ENCODE measurements around the gene RAB43. TPM values are rescaled to one million over a fixed set of nuclear protein-coding genes. Genes with fewer than 3 reads are reported as not detected.
A peak's percentile ranks its signal among the peaks of the same experiment; 100 is the strongest.

The RAB43 gene
- total RNA-seq, 3 donors from 2014 or later (not counting 1 experiment from before 2014, with no cell fraction given), result 36.5 to 47.2 (median 38.3) TPM

DNA sequence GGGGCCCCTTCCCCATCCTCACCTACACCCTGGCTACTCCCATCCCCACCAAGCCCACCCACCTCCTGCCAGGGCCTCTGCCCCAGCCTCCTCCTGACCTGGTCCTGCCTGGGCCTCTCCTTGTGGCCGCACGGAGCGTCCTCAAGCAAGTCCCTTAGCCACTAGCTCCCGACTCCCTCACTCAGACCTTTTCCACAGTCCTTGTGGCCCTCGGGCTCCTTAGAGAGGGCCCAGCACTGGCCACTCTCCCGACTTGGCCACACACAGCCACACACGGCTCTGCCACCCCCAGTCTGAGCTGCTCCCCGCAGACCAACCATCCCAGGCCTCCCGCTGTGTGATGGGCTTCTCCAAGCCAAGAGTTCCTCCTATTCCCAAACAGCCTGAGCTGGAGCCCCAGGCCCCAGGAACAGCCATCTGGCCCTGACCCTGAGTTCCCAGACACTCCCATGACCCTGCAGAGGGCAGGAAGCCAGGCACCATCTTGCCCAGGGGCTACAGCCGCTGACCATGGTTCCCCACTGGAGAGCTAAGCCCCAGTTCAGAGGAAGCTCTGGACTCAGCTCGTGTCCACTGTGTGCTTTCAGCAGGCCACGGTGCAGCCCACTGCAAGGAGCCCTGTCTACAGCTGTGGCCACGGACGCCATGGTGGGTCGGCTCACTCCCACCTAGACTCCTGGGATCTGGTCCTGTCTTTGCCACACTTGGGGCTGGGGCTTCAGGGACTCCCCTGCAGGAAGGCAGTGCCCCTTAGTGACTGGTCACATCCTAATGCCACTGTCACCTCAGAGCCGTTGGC is 7.0 kb upstream of the RAB43 start:
- WGBS (ENCODE audit: insufficient coverage), result 96% methylated on average over 16 of the region's 16 CpGs
- no peak for DNase-seq
- no peak for ATAC-seq
- Mint-ChIP-seq H3K4me3 (no peak overlapping the region), H3K4me1 (peaks cover 33 to 34% of the 10 kb centered on the region in 2 donors), H3K9me3 (no peaks in the 10 kb centered on the region), H3K27ac (no peak overlapping the region), H3K36me3 (peaks cover 6% of the 10 kb centered on the region), H3K27me3 (ENCODE audit: low read depth in 2 of 2) (no peaks in the 10 kb centered on the region)
- H3K4me3 ChIP-seq (ENCODE audit: low read length), result no peak overlapping the region
- TF ChIP-seq, protein P1, sequence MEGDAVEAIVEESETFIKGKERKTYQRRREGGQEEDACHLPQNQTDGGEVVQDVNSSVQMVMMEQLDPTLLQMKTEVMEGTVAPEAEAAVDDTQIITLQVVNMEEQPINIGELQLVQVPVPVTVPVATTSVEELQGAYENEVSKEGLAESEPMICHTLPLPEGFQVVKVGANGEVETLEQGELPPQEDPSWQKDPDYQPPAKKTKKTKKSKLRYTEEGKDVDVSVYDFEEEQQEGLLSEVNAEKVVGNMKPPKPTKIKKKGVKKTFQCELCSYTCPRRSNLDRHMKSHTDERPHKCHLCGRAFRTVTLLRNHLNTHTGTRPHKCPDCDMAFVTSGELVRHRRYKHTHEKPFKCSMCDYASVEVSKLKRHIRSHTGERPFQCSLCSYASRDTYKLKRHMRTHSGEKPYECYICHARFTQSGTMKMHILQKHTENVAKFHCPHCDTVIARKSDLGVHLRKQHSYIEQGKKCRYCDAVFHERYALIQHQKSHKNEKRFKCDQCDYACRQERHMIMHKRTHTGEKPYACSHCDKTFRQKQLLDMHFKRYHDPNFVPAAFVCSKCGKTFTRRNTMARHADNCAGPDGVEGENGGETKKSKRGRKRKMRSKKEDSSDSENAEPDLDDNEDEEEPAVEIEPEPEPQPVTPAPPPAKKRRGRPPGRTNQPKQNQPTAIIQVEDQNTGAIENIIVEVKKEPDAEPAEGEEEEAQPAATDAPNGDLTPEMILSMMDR (IDR thresholded peaks at IDR 0.05), result no peak
- no peak overlapping the region for H3K27ac ChIP-seq (ENCODE audit: low read length)
- H3K27me3 ChIP-seq (ENCODE audit: control insufficient read depth, insufficient read depth, low read length), result no peaks in the 10 kb centered on the region
- no peaks in the 10 kb centered on the region for H3K9me3 ChIP-seq (ENCODE audit: control insufficient read depth, insufficient read depth, low read length)
- intact Hi-C loops (cut with micrococcal nuclease), result no loop called here
- peaks cover 8% of the 10 kb centered on the region for H3K4me1 ChIP-seq (ENCODE audit: control insufficient read depth, insufficient read depth, low read length)
- H3K36me3 ChIP-seq (ENCODE audit: control insufficient read depth, insufficient read depth, low read length), result peaks cover 48% of the 10 kb centered on the region

DNA sequence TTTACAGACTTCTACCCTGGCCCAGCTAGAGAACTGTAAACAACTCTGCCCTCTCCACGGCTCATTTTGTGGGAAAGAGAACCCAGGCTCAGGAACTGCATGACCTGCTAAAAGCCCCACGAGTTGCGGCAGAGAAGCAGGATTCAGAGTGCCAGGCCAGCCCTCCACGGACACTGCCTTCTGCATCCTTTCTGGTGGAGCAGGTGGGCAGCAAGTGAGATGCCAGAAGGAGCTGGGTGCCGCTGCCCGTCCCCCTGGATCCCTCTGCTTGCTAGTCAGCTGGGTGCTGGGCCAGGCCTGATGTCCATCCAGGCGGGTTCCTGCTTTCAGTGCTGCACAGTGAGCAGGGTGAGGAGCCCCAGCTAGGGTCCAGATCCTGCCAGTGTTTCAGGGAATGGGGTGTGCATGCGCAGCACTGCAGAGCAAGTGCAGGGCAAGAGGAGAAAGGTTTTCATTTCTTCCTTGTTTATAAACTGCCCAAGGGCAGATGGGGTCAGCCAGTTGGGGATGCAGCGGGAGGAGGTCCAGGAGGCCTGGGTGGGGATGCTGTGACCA is 5.2 kb upstream of the RAB43 start:
- Mint-ChIP-seq H3K4me3 (no peak overlapping the region), H3K9me3 (no peaks in the 10 kb centered on the region), H3K36me3 (peaks cover 6% of the 10 kb centered on the region), H3K27ac (peak overlapping the region; percentile 54 to 60), H3K27me3 (ENCODE audit: low read depth in 2 of 2) (no peaks in the 10 kb centered on the region), H3K4me1 (peaks cover 32% of the 10 kb centered on the region in 2 donors)
- TF ChIP-seq, protein P1 (IDR thresholded peaks at IDR 0.05), result no peak
- Histone ChIP-seq H3K4me3 (ENCODE audit: low read length) (no peak overlapping the region), H3K27ac (ENCODE audit: low read length) (no peak overlapping the region), H3K4me1 (ENCODE audit: control insufficient read depth, insufficient read depth, low read length) (peaks cover 19% of the 10 kb centered on the region), H3K36me3 (ENCODE audit: control insufficient read depth, insufficient read depth, low read length) (peaks cover 35% of the 10 kb centered on the region), H3K9me3 (ENCODE audit: control insufficient read depth, insufficient read depth, low read length) (no peaks in the 10 kb centered on the region), H3K27me3 (ENCODE audit: control insufficient read depth, insufficient read depth, low read length) (no peaks in the 10 kb centered on the region)
- WGBS (ENCODE audit: insufficient coverage), result 84% methylated on average over 9 of the region's 9 CpGs
- no peak for DNase-seq
- ATAC-seq, result no peak
- intact Hi-C loops (cut with micrococcal nuclease), result no loop called here

DNA sequence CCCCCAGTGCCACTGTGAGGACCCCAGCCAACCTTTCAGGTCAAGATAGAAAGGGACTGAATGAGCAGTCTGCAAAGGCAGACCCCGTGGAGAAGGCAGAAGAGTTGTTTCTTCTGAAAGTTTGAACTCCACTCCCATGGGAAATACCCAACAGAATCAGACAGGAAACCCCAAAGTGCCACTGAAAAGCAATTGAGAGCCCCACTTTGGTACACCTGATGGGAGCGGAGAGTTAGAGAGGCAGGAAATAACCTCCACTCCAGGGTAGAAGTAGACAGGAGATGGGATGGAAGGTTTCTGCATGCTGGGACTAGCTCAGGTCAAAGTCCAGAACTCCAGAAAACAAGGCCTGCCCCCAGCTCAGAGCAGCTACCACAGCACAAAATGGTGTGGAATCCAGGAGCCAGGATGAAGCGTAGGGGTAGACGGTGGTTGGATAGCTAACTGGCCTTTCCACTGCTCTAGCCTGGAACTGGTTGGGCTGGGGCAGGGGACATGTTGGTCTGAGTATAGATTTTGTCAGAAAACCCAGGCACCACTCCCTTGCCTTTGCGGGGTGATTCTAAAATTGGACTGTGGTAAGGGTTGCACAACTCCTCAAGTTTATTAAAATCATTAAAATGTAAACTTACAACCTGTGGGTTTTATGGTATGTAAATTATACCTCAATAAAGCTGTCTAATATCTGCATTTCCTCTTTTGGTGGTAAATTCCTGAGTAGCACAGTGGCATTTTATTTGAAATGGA is 1.9 kb upstream of the RAB43 start:
- 37% methylated on average over 5 of the region's 5 CpGs for WGBS (ENCODE audit: insufficient coverage)
- ATAC-seq (no peak), DNase-seq (peak in 1 of 2 donors; percentile 71)
- peaks cover 37% of the 10 kb centered on the region for H3K4me1 ChIP-seq (ENCODE audit: control insufficient read depth, insufficient read depth, low read length)
- TF ChIP-seq, protein P1 (IDR thresholded peaks at IDR 0.05), result no peak
- peaks cover 43 to 47% of the 10 kb centered on the region in 2 donors for H3K4me1 Mint-ChIP-seq
- H3K9me3 Mint-ChIP-seq, result no peaks in the 10 kb centered on the region
- no peaks in the 10 kb centered on the region for H3K27me3 Mint-ChIP-seq (ENCODE audit: low read depth in 2 of 2)
- peak overlapping the region; percentile 39 for H3K27ac ChIP-seq (ENCODE audit: low read length)
- intact Hi-C loops (cut with micrococcal nuclease), result no loop called here
- peak overlapping the region; percentile 60 for H3K4me3 Mint-ChIP-seq
- no peaks in the 10 kb centered on the region for H3K36me3 Mint-ChIP-seq
- no peak overlapping the region for H3K4me3 ChIP-seq (ENCODE audit: low read length)
- H3K27me3 ChIP-seq (ENCODE audit: control insufficient read depth, insufficient read depth, low read length), result no peaks in the 10 kb centered on the region
- no peaks in the 10 kb centered on the region for H3K9me3 ChIP-seq (ENCODE audit: control insufficient read depth, insufficient read depth, low read length)
- peaks cover 6% of the 10 kb centered on the region for H3K36me3 ChIP-seq (ENCODE audit: control insufficient read depth, insufficient read depth, low read length)
- peak overlapping the region; percentile 72 to 74 for H3K27ac Mint-ChIP-seq

Measured in natural killer cell (primary cell).